ENCODE results near the gene DLL1.

The DLL1 gene

DNA sequence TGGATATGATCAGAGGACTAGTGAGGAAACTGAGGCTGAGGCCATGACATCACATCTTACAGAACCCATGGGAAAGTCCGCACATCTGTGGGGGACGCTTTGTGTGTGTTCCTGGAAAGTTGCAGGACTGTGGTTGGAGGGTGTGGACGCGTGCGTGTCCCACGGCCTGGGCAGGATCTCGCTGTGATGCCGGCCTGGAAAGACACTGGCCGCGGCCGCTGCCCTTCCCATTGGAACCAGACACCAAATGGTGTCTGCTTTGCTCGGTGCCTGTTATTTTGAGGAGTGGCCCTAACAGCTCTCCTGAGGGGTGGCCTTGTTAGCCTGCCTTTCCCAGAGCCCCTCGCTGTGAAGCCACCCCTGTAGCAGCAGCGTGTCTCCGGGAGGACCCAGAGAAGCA lies 41.1 kb downstream of the DLL1 start:
- H3K4me3 ChIP-seq (ENCODE audit: low read length), result no peak overlapping the region
- TF ChIP-seq, protein P1, sequence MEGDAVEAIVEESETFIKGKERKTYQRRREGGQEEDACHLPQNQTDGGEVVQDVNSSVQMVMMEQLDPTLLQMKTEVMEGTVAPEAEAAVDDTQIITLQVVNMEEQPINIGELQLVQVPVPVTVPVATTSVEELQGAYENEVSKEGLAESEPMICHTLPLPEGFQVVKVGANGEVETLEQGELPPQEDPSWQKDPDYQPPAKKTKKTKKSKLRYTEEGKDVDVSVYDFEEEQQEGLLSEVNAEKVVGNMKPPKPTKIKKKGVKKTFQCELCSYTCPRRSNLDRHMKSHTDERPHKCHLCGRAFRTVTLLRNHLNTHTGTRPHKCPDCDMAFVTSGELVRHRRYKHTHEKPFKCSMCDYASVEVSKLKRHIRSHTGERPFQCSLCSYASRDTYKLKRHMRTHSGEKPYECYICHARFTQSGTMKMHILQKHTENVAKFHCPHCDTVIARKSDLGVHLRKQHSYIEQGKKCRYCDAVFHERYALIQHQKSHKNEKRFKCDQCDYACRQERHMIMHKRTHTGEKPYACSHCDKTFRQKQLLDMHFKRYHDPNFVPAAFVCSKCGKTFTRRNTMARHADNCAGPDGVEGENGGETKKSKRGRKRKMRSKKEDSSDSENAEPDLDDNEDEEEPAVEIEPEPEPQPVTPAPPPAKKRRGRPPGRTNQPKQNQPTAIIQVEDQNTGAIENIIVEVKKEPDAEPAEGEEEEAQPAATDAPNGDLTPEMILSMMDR (IDR thresholded peaks at IDR 0.05; ENCODE audit: low read length), result no peak
- TF ChIP-seq EZH2 (optimal IDR thresholded peaks at IDR 0.05; ENCODE audit: low read depth, low read length), result no peak
- no peak for TF ChIP-seq EZH2phosphoT487 (IDR thresholded peaks at IDR 0.05; ENCODE audit: low read length)
- no peak for DNase-seq
- H3K79me2 ChIP-seq (ENCODE audit: low read length), result no peaks in the 10 kb centered on the region
- no peak overlapping the region for H3K4me2 ChIP-seq (ENCODE audit: low read depth, low read length)
- no peak overlapping the region for H2AFZ ChIP-seq (ENCODE audit: low read length)
- no peaks in the 10 kb centered on the region for H3K9me3 ChIP-seq (replicated peaks; ENCODE audit: insufficient read depth, low read length)
- H3K9ac ChIP-seq (ENCODE audit: low read length), result no peak overlapping the region
- no peaks in the 10 kb centered on the region for H3K36me3 ChIP-seq (replicated peaks; ENCODE audit: insufficient read depth, low read length)
- no peaks in the 10 kb centered on the region for H3K4me1 ChIP-seq (ENCODE audit: low read length)
- H3K9me2 ChIP-seq (replicated peaks; ENCODE audit: insufficient read depth, low read length), result no peaks in the 10 kb centered on the region
- no peaks in the 10 kb centered on the region for H3F3A ChIP-seq (ENCODE audit: insufficient read depth, low read length)
- peaks cover 17% of the 10 kb centered on the region; the same call in 1 of the 2 replicates for H3K27me3 ChIP-seq (replicated peaks; ENCODE audit: insufficient read depth, low read length)
- H3K27ac ChIP-seq (ENCODE audit: low read length), result no peak overlapping the region
- no peaks in the 10 kb centered on the region for H4K20me1 ChIP-seq (ENCODE audit: insufficient read depth, low read length)

DNA sequence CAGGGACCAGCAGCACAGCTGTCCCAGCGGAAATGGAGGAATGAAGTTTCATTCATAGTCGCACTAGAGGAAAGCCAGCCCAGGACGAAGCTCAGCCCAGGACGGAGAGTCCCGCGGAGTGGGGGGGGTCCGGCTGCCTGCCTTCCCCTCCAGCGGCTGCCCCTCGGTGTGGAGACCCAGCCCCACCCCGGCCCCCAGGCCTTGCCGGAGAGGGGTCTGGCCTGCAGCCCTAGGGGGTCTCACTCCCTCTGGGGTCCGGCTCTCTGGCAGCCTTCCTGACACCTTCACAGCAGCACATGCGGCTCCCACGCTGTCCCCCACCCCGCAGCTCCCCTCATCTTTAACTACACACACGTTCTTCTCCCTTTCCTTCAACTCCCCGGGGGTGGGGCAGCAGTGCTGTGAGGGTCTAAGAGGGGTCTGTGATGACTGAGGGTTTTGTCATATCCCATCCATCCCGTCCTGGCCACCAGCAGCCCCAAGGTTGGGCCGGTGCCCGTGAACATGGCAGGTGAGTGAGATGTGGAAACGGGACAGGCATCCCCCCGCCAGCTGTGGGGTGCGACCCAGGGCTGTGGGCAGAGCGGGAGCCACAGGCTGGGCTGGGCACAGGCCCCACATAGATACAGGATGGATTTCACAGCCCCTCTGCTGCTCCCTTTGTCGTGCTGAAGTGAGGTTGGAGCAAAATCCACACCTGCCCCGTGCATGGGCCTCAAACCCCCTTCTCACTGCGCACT lies 41.8 kb downstream of the DLL1 start:
- Histone ChIP-seq H3K9me3 (replicated peaks; ENCODE audit: insufficient read depth, low read length) (no peaks in the 10 kb centered on the region), H3K9ac (ENCODE audit: low read length) (no peak overlapping the region), H2AFZ (ENCODE audit: low read length) (no peak overlapping the region), H3K27ac (ENCODE audit: low read length) (no peak overlapping the region), H3K4me3 (ENCODE audit: low read length) (no peak overlapping the region), H3K4me1 (ENCODE audit: low read length) (no peaks in the 10 kb centered on the region), H3K4me2 (ENCODE audit: low read depth, low read length) (no peak overlapping the region), H3K9me2 (replicated peaks; ENCODE audit: insufficient read depth, low read length) (no peaks in the 10 kb centered on the region), H4K20me1 (ENCODE audit: insufficient read depth, low read length) (no peaks in the 10 kb centered on the region), H3K27me3 (replicated peaks; ENCODE audit: insufficient read depth, low read length) (peaks cover 17% of the 10 kb centered on the region; the same call in 1 of the 2 replicates), H3K79me2 (ENCODE audit: low read length) (no peaks in the 10 kb centered on the region), H3K36me3 (replicated peaks; ENCODE audit: insufficient read depth, low read length) (no peaks in the 10 kb centered on the region), H3F3A (ENCODE audit: insufficient read depth, low read length) (no peaks in the 10 kb centered on the region)
- no peak for TF ChIP-seq EZH2phosphoT487 (IDR thresholded peaks at IDR 0.05; ENCODE audit: low read length)
- no peak for TF ChIP-seq EZH2 (optimal IDR thresholded peaks at IDR 0.05; ENCODE audit: low read depth, low read length)
- TF ChIP-seq, protein P1 (IDR thresholded peaks at IDR 0.05; ENCODE audit: low read length), result no peak
- DNase-seq, result no peak

DNA sequence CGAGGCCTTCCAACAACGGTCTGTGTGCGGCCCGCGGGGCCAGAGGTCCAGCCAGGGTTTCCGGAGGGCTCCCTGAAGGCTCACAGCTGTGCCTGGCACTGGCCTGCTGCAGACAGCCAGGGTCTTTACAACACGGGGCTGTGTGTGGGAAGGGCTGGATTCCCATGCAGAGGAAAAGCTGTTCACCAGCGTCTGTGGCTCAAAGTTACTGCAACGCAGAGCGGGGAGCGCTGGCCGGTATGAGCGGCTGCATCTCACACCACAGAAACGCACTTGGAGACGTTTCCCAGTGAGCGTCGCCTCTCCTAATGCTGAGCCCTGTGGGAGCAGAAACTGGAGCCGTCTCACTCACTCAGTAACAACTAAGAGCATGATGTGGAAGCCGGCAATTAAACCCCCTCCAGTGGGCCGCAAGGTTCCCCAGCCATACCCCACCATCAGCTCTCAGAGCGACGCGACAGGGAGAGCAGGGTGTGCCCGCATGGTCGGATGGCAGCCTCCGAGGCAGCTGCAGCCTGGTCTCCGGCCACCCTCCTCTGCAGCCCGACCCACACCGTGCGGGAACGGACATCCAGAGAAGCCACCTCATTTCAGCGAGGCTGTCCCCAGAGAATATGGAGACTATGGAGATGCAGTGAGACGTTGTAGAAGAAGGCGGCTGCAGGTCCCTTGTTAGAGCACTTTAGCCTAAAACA lies 42.6 kb downstream of the DLL1 start:
- H2AFZ ChIP-seq (ENCODE audit: low read length), result no peak overlapping the region

More for the DNA sequence above, 42.6 kb downstream of the DLL1 start:
- no peak overlapping the region for H3K9ac ChIP-seq (ENCODE audit: low read length)
- H3K4me2 ChIP-seq (ENCODE audit: low read depth, low read length), result no peak overlapping the region
- no peak for DNase-seq
- no peak overlapping the region for H3K4me3 ChIP-seq (ENCODE audit: low read length)
- no peaks in the 10 kb centered on the region for H3K4me1 ChIP-seq (ENCODE audit: low read length)
- peaks cover 17% of the 10 kb centered on the region; the same call in 1 of the 2 replicates for H3K27me3 ChIP-seq (replicated peaks; ENCODE audit: insufficient read depth, low read length)
- H4K20me1 ChIP-seq (ENCODE audit: insufficient read depth, low read length), result no peaks in the 10 kb centered on the region
- no peaks in the 10 kb centered on the region for H3F3A ChIP-seq (ENCODE audit: insufficient read depth, low read length)
- no peaks in the 10 kb centered on the region for H3K36me3 ChIP-seq (replicated peaks; ENCODE audit: insufficient read depth, low read length)
- H3K9me2 ChIP-seq (replicated peaks; ENCODE audit: insufficient read depth, low read length), result no peaks in the 10 kb centered on the region
- H3K79me2 ChIP-seq (ENCODE audit: low read length), result no peaks in the 10 kb centered on the region
- H3K27ac ChIP-seq (ENCODE audit: low read length), result no peak overlapping the region
- TF ChIP-seq EZH2 (optimal IDR thresholded peaks at IDR 0.05; ENCODE audit: low read depth, low read length) (no peak), EZH2phosphoT487 (IDR thresholded peaks at IDR 0.05; ENCODE audit: low read length) (no peak)
- TF ChIP-seq, protein P1 (IDR thresholded peaks at IDR 0.05; ENCODE audit: low read length), result no peak
- H3K9me3 ChIP-seq (replicated peaks; ENCODE audit: insufficient read depth, low read length), result no peaks in the 10 kb centered on the region

Measured in MM.1S (cell line).